Stimulated activated CD8-positive, alpha-beta memory T cell treated with anti-CD3 and anti-CD28 coated beads, Interleukin-15, amount 100 ng/mL, for 48 hours (primary cell): ENCODE results near the gene SLC6A18.

Source experiments
- DNase-seq, 2 donors: peaks; one replicate each; pipeline ENCODE4 v3.0.0-alpha.2; 2020; ENCODE audit warnings: low read depth in 2 of 2

The SLC6A18 gene

DNA sequence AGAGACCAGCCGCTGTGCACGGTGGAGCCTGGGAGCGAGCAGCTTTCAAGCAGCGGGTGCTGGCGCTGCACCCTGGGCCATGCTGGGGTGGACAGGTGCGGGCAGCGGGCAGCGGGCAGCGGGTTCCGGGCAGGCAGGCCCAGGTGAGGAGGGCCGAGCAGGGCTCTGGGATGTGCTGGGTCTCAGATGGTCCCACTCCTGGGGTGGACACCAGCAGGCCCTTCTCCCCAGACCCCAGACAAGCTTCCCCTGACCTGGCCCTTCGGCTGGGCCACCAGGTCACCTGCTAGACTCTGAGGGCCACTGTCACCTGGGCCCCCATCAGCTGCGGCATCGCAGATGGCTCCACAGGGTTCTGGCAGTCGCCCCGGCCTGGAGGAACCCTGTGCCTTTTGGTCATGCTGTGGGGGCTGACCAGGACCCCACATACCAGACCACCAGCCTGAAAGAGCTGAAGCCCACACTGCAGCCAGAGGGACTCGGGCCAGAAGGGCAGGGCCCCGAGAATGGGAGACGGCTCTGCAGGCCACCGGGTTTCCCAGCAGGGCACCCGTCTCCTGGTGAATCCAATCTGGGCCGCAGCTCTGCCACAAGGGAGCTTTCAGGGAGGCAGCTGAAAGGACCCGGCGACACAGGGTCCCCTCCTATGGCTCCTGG is 21.7 kb upstream of the SLC6A18 start:
- DNase-seq = no peak

DNA sequence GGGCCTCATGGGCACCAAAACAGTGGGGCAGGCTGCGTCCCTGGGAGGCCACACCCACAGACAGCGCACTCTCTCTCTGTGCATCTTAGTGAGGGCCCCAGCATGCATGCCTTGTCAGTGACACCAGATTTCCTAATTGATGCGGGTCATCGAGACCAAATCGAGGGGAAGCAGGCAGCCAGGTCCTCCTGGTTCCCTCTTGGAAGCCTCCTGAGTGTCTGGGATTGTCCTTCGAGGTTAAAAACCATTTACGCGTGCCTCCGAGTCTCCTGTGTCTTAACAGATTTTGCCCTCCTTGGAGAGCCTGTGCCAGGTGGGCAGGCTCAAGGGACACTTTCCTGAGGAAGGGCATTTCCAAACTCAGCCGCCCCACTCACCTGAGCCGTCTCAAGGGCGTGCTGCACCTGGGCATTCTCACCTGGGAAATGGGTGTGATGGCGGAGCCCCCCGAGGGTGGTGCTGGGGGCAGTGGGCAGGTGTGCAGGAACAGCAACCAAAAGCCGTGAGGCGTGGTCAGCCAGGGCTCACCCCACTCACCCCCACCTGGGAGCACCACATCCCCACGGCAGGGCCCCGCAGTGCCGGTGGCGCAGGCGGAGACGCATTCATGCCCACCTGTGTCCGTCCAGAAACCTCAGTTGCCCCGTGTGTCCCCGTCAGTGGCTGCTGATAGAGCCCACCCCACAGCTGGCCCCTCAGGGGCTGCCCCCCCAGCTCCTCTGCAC is 21.1 kb upstream of the SLC6A18 start:
- DNase-seq = no peak

DNA sequence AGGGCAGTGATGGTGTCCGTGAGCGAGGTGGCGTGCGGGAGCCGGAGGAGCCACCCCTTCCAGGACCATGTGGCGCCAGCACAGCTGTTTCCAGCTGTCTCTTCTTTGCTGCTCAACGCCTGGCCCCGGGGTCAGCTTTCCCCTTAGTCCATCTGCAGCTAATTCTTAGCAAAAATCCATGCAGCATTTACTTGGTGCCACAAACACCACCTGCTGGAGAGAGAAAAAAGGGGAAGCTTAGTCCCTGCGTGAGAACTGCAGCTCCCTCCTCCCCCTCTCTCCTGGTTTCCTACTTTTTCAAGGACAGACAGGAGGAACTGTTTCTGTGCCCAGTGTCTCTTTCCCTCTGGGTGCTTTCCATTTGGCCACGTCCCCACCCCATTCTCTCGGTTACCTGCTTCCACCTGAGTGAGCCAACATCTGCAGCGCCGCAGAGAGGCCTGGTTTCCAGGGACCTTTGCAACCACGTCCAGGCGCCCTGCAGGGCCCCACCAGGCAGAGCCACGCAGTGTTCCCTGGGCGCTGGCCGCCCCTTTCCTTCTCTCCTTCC is 20.4 kb upstream of the SLC6A18 start:
- DNase-seq = no peak

DNA sequence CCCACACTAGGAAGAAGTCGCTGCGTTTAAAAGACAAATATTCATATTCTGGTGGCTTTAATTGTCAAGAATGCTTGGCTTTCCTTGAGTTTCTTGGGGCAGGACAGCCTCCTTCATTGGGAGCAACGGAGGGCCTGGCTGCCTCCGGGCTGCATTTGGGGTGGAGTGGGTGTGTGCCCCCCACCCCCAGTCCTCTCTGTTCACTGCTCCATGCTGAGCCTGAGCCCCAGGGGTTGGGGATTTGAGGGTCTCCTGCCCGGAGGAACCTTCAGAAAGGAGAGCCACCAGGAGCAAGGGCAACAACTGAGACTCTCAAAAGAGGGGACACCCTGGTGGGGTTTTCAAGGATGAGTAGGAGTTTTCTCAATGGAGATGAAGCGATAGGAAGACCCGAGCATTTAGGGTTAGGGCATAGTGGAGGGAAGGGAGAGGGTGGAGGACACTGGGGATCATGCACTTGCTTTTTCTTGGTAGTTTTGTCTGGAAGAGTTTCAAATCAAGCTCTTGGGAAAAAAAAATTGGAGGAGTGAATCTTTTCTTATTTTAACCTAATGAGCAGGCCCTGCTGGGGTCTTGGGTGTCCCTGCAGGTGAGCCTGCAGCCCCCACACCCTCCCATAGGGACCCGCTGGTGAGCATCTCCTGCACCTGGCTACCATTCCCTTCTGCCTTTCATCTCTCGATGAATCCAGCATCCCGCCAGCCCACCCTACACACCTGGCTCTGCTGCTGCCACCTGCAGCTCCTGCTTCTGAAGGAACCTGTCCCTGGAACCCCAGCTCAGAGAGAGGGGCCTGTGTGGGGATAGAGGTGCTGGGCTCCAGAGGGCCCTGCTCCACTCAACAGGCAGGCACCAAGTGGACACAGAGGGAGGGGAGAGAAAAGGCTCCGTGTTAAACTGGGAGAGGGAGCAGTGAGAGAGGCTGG is 19.7 kb upstream of the SLC6A18 start:
- DNase-seq = no peak

DNA sequence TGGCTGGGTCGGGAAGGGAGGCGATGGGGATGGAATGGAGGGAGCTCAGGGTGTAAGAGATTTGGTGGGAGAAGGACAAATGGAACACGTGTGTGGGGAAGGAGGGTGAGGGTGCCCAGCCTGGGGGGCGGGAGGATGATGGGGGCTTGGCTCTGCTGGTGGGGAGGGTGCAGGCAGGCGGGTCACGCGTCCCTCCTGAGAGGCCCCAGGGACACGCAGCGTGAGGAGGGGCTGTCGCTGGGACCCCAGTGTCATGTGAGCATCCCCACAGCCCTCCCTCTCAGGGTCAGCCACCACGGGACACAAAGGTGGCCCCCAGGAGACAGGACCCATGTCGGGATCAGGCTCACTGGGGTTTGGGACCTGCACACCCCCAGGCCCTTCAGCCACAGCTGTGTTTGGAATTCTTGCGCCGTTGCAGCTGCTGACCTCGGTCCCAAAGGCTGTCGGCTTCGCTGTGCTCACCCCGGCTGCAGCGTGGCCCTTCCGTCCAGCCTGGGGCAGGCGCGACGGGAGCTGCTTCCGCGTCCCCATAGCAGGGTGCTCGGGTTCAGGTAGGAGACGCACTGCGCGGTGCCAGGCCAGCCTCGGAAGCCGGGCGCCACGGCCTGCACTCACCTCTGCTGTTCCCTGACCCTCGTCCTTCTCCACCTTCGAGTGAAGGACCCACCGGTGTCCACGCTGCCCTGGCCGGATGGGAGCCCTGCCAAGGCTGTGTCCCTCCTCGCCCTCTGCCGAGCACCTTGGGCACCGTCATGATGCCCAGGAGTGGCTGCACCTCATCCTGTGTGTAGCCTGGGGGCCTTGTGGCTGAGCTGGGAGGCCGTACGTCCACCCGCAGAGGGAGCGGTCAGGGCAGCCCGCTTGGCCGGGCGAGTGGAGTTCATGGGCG is 18.4 kb upstream of the SLC6A18 start:
- no peak for DNase-seq

DNA sequence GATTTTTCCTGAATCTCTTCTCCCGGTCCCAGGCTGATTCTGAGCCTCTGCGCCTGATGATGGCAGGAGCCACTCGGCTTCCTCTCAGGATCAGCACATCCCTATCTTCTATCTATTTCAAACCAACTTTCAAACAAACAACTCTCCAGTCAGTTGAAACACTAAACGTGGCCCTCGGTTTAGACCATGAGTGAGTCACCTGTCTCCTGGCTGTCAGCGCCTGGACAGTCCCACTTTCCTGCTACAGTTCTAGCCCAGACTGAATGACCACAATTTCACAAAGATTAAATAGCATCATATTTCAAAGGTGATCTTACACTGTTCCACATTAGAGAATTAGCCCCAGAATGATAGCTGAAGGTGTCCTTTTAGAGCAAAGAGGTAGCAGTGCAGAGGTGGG is 17.6 kb upstream of the SLC6A18 start:
- DNase-seq = no peak

DNA sequence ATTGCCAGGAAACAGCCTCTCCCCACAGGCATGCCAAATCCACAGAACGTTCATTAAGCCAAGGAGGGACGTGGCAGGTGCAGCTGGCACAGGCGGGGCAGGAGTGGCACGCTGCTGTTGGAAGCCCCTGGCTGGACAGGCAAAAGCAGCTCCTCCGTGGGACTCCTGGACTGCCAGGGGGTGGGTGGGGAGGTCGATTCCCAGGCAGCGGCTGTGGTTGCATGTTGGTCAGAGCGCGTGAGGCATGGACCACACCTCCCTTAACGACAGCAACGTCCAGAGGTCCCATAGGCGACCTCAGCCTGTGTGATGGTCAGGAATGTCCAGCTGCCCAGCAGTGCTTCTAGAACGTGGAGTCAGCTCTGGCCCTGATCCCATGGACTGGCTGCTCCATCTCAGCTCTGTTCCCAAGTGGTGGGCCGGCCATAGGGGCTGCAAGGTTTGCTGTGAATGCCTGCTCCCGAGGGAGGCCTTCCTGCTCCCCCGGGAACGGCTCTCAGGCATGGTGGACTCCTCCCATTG is 16.9 kb upstream of the SLC6A18 start:
- no peak for DNase-seq

DNA sequence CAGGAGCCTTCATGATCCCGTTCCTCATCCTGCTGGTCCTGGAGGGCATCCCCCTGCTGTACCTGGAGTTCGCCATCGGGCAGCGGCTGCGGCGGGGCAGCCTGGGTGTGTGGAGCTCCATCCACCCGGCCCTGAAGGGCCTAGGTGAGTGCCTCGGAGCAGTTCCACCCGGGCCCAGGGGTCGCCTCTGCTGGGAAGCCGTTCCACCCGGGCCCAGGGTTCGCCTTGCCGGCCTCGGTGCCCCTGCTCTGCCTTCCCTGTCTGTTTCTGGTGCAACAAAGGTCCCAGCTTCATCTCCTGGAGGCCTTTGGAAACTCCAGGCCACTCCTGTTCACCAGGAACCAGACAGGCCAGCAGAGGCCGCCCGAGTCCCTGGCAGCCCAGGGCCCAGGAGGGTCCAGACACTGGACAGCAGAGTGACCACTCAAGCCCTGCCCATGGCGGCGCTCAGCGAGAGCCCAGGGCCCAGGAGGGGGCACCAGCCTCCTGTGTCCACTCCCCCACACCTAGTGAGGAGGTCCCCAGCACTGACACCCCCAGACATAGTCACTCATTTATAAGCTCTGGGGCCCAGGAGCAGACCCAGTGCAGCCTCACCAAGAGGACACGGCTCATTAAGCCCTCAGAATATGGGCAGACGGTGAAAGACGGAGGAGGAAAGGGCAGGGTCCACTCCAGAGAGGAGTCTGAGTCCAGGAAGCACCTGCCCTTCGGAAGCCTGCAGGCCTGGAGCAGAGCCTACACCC is 16.3 kb upstream of the SLC6A18 start:
- DNase-seq = no peak

DNA sequence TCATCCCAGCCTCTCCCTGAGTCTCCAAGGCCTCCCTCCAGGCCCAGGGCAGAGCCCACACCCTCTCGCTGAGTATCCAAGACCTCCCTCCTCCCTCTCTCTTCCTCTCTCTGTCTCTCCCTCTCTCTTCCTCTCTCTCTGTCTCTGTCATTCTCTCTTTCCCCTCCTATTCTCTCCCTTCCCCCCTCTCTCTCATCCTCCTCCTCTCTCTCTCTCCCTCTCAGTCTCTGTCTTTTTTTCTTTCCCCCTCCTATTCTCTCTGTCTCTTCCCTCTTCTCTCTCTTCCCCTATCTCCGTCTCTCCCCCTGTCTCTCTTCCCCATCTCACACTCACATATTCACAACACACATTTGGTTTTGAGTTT is 15.7 kb upstream of the SLC6A18 start:
- DNase-seq = no peak

DNA sequence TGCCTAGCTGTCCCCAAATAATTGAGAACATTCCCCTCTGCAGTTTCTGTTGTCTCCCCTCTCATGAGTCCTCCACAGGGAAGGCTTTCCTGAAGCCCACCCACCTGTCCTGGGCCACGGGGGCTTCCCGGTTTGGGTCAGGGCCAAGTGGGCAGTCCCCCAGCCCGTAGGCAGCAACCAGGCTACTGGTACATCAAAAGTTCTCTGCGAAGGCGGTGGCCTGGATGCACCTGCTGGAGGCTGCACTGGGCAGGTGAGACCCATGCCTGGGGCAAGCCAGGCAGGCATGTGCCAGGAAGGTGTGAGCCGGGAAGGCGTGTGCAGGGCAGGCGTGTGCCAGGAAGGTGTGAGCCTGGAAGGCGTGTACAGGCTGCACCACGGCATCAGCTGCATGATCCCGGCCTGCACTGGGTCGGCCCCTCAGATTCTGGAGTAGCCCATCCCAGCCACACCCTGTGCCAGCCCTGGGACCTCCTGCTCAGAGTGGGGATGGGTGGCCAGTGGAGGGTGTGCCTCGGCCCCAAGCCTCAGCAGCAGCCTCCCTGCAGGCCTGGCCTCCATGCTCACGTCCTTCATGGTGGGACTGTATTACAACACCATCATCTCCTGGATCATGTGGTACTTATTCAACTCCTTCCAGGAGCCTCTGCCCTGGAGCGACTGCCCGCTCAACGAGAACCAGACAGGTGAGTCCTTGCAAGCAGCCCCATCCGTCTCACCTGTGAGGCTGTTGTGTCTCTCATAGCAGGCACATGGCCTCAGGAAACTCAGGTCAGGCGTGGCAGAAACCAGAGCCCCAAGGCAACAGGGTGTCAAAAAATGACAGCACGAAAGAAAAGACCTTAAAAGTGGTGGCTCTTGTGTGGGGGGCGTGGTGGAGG is 15.0 kb upstream of the SLC6A18 start:
- no peak for DNase-seq

DNA sequence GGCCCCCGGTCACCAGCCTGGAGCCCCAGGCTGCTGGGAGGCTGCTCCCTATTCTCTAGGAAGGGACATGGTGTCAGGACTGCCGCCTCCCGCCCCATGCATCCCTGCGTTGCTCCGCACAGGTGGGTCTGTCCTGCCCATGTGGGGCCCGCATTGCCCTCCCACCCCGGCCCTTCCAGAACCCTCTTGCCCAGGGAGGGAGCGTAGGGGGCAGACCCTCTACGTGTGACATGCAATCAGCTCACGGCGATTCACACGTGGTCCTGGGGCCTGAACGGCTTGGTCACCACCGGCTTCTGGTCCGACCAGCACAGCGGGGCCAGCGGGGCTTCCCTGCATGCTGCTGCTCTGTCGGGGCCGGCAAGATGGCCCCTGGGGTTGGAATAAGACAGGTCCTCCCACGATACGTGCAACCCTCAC is 14.3 kb upstream of the SLC6A18 start:
- no peak for DNase-seq

DNA sequence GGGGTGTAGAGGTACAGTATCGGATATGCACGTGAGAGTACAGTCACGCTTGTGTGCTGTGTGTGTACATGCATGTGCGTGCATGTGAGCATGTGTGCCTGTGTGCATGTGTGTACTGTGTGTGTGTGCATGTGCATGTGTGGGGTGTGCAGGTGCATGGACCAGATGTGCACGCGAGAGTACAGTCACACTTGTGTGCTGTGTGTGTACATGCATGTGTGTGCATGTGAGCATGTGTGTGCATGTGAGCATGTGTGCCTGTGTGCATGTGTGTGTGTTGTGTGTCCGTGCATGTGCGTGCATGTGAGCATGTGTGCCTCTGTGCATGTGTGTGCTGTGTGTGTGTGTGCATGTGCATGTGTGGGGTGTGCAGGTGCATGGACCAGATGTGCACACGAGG is 13.5 kb upstream of the SLC6A18 start:
- no peak for DNase-seq

DNA sequence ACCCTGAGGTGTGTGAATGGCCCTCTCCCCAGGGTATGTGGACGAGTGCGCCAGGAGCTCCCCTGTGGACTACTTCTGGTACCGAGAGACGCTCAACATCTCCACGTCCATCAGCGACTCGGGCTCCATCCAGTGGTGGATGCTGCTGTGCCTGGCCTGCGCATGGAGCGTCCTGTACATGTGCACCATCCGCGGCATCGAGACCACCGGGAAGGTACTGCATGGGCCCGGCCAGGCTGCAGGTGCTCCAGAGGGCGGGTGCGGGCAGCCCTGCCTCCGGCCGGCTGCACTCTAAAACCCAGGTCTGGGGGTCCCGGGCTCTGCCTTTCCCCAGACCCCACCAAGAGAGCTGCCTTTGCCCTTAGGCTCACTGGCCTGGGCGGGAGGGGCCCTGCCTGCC is 12.9 kb upstream of the SLC6A18 start:
- no peak for DNase-seq

DNA sequence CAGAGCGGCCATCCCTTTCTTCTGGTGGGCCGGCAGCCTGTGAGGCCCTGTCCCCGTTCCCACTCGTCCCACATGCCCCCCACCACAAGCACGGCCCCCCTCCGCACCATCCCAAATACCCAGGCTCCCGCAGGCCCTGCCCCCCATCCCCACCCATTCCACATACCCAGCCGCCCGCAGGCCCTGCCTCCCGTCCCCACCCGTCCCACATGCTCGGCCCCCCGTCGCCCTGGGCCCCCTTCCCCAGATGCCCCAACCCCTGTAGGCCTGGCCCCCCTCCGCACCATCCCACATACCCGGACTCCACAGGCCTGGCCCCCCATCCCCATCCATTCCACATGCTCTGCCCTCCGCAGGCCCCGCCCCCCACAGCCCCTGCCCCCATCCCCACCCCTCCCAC is 12.3 kb upstream of the SLC6A18 start:
- DNase-seq = no peak

DNA sequence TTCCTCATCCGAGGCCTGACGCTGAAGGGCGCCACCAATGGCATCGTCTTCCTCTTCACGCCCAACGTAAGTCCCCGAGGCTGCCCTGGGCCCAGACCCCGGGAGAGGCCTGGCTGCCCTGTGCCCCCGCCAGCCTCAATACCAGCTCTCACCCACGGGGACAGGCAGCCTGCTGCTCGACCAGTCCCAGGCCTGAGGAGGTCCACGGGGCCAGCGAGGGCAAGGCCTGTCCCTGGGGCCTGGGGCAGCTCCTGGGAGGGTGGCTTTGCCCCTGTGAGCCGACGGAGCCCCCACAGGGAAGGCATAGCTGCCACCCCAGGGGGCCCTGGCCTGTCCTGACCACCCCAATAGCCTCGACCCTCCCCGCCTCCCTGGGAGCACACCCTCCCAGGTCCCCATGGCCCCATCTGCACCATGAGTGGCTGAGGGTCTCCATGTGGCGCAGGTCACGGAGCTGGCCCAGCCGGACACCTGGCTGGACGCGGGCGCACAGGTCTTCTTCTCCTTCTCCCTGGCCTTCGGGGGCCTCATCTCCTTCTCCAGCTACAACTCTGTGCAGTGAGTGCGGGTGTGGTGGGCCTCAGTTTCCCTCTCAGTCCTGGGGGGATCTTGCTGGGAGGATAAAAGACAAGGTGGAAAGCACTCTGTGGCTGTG is 11.5 kb upstream of the SLC6A18 start:
- DNase-seq = no peak

DNA sequence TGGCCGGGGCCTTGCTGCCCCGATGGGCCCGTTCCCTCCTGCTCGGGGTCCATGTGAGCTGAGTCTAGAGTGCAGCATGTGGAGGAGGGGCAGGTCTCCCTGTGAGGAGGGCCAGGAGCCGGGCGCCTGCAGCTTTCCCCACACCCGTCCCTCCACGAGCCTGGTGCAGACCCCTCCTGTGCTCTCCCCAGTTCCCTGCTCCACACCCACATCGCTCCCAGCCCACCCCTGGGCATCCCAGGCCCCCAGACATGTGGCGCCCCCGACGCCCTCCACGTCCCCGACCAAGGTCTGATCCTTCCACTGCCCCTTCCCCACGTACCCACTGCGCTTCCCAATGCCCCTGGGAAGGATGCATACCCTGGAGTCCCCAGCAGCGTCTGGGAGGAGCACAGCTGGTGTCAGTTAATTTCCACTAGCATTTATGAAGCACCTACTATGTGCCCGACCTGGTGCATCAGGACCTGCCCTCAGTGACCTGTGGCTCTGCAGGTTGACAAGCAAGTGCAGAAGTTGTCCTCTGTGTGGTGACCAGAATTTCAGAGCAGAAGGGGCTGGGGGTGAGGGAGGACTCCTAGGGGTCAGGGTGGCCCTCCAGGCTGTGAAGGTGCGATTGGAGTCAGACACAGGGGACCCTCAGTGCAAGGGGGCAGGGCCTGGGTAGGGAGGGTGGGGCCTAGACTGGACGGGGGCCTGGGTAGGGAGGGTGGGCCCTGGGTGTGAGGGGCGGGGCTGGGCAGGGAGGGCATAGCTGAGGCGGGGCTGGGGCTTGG is 10.8 kb upstream of the SLC6A18 start:
- no peak for DNase-seq

DNA sequence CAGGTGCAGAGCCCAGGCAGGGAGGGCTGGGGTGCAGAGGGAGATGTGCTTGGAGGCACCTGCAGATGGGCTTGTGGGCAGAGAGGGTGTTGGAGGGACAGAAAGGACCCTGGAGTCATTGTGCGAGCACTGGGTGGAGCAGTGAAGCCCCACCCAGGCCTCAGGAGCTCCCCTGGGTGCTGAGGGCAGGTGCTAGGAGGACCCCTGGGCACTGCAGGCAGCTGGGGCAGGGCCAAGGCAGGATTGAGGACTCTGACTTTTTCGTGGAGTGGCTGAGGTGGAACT is 10.3 kb upstream of the SLC6A18 start:
- no peak for DNase-seq
